ENCODE results near the gene OR2J2. TPM values are rescaled to one million over a fixed set of nuclear protein-coding genes. Genes with fewer than 3 reads are reported as not detected.

The OR2J2 gene
- total and polyA plus RNA-seq, 9 of the 15 experiments (the other 6 are each of a cell fraction or from before 2014, with no cell fraction given) = not detected

DNA sequence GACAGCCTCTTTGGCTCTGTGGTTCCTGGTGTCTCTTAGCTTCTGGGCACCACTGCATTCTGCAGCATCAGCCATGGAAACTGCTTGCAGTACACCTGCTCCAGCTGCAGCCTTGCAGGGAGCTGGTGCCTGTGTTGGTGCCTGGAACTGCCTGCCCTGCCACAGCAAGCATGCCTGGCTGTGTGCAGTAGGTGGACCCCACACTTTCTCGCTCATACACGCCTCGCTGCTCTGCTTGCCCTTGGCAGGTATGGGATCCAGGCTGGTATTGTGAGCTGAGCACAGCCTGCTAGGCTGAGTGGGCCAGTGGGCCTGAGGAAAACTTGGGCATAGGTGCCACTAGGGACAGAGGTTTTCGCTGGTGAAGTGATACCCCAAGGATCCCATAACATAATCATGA lies 40.1 kb upstream of the OR2J2 start:
- Histone ChIP-seq H3K4me2 (ENCODE audit: insufficient read depth, low read length) (no peak overlapping the region), H3K9me1 (ENCODE audit: control insufficient read depth, insufficient read depth, low read length) (no peaks in the 10 kb centered on the region), H4K20me1 (replicated peaks; ENCODE audit: control insufficient read depth, insufficient read depth, low read length) (no peaks in the 10 kb centered on the region), H3K9ac (ENCODE audit: insufficient read depth in 1 of 2, low read depth in 2 of 2, low read length in 2 of 2) (peak overlapping the region in 1 of 2 experiments; percentile 57; a peak in 1 of 4 replicates), H3K27me3 (ENCODE audit: control insufficient read depth in 2 of 2, insufficient read depth in 2 of 2, low read length in 2 of 2) (peaks cover 9 to 17% of the 10 kb centered on the region in 2 experiments; a peak in 4 of 5 replicates), H3K79me2 (ENCODE audit: control insufficient read depth, insufficient read depth, low read length) (no peaks in the 10 kb centered on the region), H3K36me3 (ENCODE audit: control insufficient read depth, insufficient read depth, low read length) (no peaks in the 10 kb centered on the region), H3K4me3 (no peak overlapping the region), H3K9me3 (replicated peaks; ENCODE audit: control insufficient read depth, insufficient read depth, low read depth, low read length) (no peaks in the 10 kb centered on the region), H3K27ac (ENCODE audit: extremely low read depth, low read depth, low read length) (no peak overlapping the region), H2AFZ (ENCODE audit: low read depth, low read length) (no peak overlapping the region), H3K4me1 (replicated peaks in 1 of 2; ENCODE audit: control insufficient read depth in 2 of 2, insufficient read depth in 2 of 2, low read length in 2 of 2) (no peaks in the 10 kb centered on the region; a peak in 1 of 5 replicates)
- intact Hi-C loops (cut with micrococcal nuclease) (no loop called here), in situ Hi-C loops (cut with MboI) (no loop called here)
- no peak for ATAC-seq
- ChIA-PET CTCF (ENCODE audit: low intra/inter-chr PET ratio) (no interaction called here), POLR2A (interaction anchor here (0.6 kb wide), 1 partner anchor 42 kb away, joined by 3 read pairs; no protein-coding TSS in a partner anchor)
- no peak for TF ChIP-seq ZNF436 (CRISPR knock-in tag; IDR thresholded peaks at IDR 0.05)
- no peak for TF ChIP-seq SMARCA4 (IDR thresholded peaks at IDR 0.05)
- no peak for TF ChIP-seq DPF2 (IDR thresholded peaks at IDR 0.05)
- no peak for DNase-seq (ENCODE audit: extremely low read depth in 1 of 4, low spot score in 3 of 4)
- WGBS (ENCODE audit: insufficient coverage, low coverage, missing lambda C conversion rate) = 0% methylated on average over 4 of the region's 4 CpGs
- FAIRE-seq = no peak
- no TSS peak for BruUV-seq (replicated peaks)

DNA sequence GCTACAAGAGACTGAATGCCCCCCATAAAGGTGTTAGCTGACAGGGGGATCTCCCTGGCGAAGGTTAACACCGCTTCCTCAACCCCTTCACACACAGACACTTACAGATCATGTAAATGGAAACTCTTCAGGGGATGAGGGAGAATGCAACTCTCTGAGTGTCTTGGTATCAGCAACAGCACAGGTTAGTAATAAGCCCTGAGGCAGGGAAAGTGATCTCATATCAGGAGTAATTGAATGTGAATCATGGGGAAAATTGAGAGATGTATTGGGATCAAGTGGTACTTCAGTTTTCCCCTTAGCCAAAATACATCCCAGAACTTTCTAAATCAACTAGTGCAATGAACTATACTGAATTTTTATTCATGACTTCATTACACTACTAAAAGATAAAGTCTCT lies 39.0 kb upstream of the OR2J2 start:
- no peak for FAIRE-seq
- in situ Hi-C loops (cut with MboI) (no loop called here), intact Hi-C loops (cut with micrococcal nuclease) (no loop called here)
- H3K4me1 ChIP-seq (replicated peaks in 1 of 2; ENCODE audit: control insufficient read depth in 2 of 2, insufficient read depth in 2 of 2, low read length in 2 of 2) = no peaks in the 10 kb centered on the region; a peak in 1 of 5 replicates
- no peaks in the 10 kb centered on the region for H3K9me1 ChIP-seq (ENCODE audit: control insufficient read depth, insufficient read depth, low read length)
- H3K9me3 ChIP-seq (replicated peaks; ENCODE audit: control insufficient read depth, insufficient read depth, low read depth, low read length) = no peaks in the 10 kb centered on the region
- H3K4me3 ChIP-seq = no peak overlapping the region
- no peak overlapping the region for H3K27ac ChIP-seq (ENCODE audit: extremely low read depth, low read depth, low read length)
- H3K4me2 ChIP-seq (ENCODE audit: insufficient read depth, low read length) = no peak overlapping the region
- peaks cover 9 to 17% of the 10 kb centered on the region in 2 experiments; a peak in 4 of 5 replicates for H3K27me3 ChIP-seq (ENCODE audit: control insufficient read depth in 2 of 2, insufficient read depth in 2 of 2, low read length in 2 of 2)
- CTCF ChIA-PET (ENCODE audit: low intra/inter-chr PET ratio) = no interaction called here
- no TSS peak for BruUV-seq (replicated peaks)
- no peak for DNase-seq (ENCODE audit: extremely low read depth in 1 of 4, low spot score in 3 of 4)
- H3K79me2 ChIP-seq (ENCODE audit: control insufficient read depth, insufficient read depth, low read length) = no peaks in the 10 kb centered on the region
- no peak overlapping the region for H3K9ac ChIP-seq (ENCODE audit: insufficient read depth in 1 of 2, low read depth in 2 of 2, low read length in 2 of 2)
- ATAC-seq = no peak
- H4K20me1 ChIP-seq (replicated peaks; ENCODE audit: control insufficient read depth, insufficient read depth, low read length) = no peaks in the 10 kb centered on the region
- H2AFZ ChIP-seq (ENCODE audit: low read depth, low read length) = no peak overlapping the region
- POLR2A ChIA-PET = no interaction called here
- no peaks in the 10 kb centered on the region for H3K36me3 ChIP-seq (ENCODE audit: control insufficient read depth, insufficient read depth, low read length)
- WGBS (ENCODE audit: insufficient coverage, low coverage, missing lambda C conversion rate) = 5% methylated on average over 2 of the region's 2 CpGs
- TF ChIP-seq ZBTB34 (CRISPR knock-in tag; IDR thresholded peaks at IDR 0.05) (no peak), FOXA1 (IDR thresholded peaks at IDR 0.05; ENCODE audit: borderline replicate concordance) (no peak), RNF2 (IDR thresholded peaks at IDR 0.05) (no peak), ZNF121 (CRISPR knock-in tag; conservative IDR thresholded peaks at IDR 0.05) (no peak), ZHX1 (conservative IDR thresholded peaks at IDR 0.05; ENCODE audit: low read length) (no peak), FOSL1 (tag; conservative IDR thresholded peaks at IDR 0.05) (no peak), MXI1 (IDR thresholded peaks at IDR 0.05; ENCODE audit: low read depth, low read length) (no peak), CBX5 (IDR thresholded peaks at IDR 0.05; ENCODE audit: borderline replicate concordance, low read depth) (no peak), ZC3H4 (CRISPR knock-in tag; IDR thresholded peaks at IDR 0.05; ENCODE audit: borderline replicate concordance) (no peak), MCM7 (IDR thresholded peaks at IDR 0.05) (no peak), ZNF830 (CRISPR knock-in tag; IDR thresholded peaks at IDR 0.05) (no peak), GABPB2 (CRISPR knock-in tag; conservative IDR thresholded peaks at IDR 0.05) (no peak)
